Endothelial cell of umbilical vein (primary cell): ENCODE data around the gene MBD5.

Experiments used
- EZH2 ChIP-seq: IDR thresholded peaks from 2 replicates; pipeline ENCODE4 v1.6.1; 2012; ENCODE audit warnings: borderline replicate concordance, low read depth, mild to moderate bottlenecking, moderate library complexity, low read length, inconsistent platforms; ENCODE audit not compliant: severe bottlenecking
- FOS ChIP-seq: IDR thresholded peaks from 2 replicates; pipeline ENCODE4 v1.6.1; 2011; ENCODE audit warnings: mild to moderate bottlenecking, low read length, moderate library complexity, borderline replicate concordance; ENCODE audit not compliant: insufficient read depth
- GATA2 ChIP-seq: IDR thresholded peaks from 2 replicates; pipeline ENCODE4 v1.7.0; 2011; ENCODE audit warnings: low read depth, mild to moderate bottlenecking, moderate library complexity, mixed read lengths, low read length; ENCODE audit not compliant: insufficient read length, insufficient read depth
- JUN ChIP-seq: IDR thresholded peaks from 2 replicates; pipeline ENCODE4 v1.6.1; 2011; ENCODE audit warnings: borderline replicate concordance, low read depth; ENCODE audit not compliant: insufficient read length, insufficient read depth
- MAX ChIP-seq: IDR thresholded peaks from 2 replicates; pipeline ENCODE4 v1.6.1; 2011; ENCODE audit not compliant: insufficient read depth, insufficient read length
- MYC ChIP-seq: IDR thresholded peaks from one replicate; pipeline ENCODE4 v1.6.1; 2011; ENCODE audit warnings: mild to moderate bottlenecking, low read depth, low read length
- POLR2A ChIP-seq: IDR thresholded peaks from 2 replicates; pipeline ENCODE4 v1.6.1; 2012; ENCODE audit warnings: low read depth, mild to moderate bottlenecking, control low read depth, low read length
- POLR2AphosphoS5 ChIP-seq: IDR thresholded peaks from 2 replicates; pipeline ENCODE4 v1.6.1; 2012; ENCODE audit warnings: low read depth, mild to moderate bottlenecking, control low read depth, low read length, moderate library complexity; ENCODE audit not compliant: insufficient read depth
- TF ChIP-seq, protein P1 (sequence below), 2 donors: IDR thresholded peaks; 1 replicate in 1 of 2; 2 replicates in 1 of 2; pipeline ENCODE4 v1.5.1; 2011; ENCODE audit warnings: low read length in 2 of 2, mild to moderate bottlenecking in 2 of 2, moderate library complexity in 2 of 2, control low read depth in 1 of 2, inconsistent platforms in 1 of 2, low read depth in 1 of 2; ENCODE audit not compliant: insufficient read depth in 1 of 2; ENCODE audit errors: extremely low read depth in 1 of 2

DNA sequence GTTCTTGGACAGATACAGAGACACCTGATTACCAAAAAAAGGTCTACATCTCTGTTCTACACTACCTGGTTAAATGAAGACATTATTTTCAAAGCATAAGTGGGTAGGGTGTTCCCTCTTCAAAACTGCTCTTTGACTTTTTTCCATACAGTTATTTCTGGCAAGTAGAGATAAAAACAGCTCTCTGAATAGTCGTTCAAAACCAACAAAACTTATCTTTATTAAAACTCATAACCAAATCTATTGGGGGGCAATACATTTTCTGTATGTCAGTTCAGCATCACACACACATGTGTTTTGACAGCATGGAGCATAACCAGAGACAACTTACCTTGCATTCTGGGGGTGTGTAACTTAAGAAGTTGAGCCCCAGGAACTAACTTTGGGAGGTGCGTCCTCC, 474.7 kb downstream of the MBD5 start:
- TF ChIP-seq, protein P1, sequence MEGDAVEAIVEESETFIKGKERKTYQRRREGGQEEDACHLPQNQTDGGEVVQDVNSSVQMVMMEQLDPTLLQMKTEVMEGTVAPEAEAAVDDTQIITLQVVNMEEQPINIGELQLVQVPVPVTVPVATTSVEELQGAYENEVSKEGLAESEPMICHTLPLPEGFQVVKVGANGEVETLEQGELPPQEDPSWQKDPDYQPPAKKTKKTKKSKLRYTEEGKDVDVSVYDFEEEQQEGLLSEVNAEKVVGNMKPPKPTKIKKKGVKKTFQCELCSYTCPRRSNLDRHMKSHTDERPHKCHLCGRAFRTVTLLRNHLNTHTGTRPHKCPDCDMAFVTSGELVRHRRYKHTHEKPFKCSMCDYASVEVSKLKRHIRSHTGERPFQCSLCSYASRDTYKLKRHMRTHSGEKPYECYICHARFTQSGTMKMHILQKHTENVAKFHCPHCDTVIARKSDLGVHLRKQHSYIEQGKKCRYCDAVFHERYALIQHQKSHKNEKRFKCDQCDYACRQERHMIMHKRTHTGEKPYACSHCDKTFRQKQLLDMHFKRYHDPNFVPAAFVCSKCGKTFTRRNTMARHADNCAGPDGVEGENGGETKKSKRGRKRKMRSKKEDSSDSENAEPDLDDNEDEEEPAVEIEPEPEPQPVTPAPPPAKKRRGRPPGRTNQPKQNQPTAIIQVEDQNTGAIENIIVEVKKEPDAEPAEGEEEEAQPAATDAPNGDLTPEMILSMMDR (IDR thresholded peaks at IDR 0.05; ENCODE audit: extremely low read depth in 1 of 2, insufficient read depth in 1 of 2, low read depth in 1 of 2, low read length in 2 of 2), result no peak
- TF ChIP-seq FOS (no peak), POLR2A (no peak), MAX (no peak), EZH2 (no peak), GATA2 (no peak), POLR2AphosphoS5 (no peak), JUN (no peak), MYC (no peak)
